HG03565 (cell line): ENCODE data around the gene CAPRIN2.

Experiments
- ATAC-seq: cut with Tn5 transposase; IDR thresholded peaks from one replicate; pipeline ENCODE4 v1.9.1; 2021; ENCODE audit warnings: mild to moderate bottlenecking, moderate library complexity; ENCODE audit not compliant: unreplicated experiment

Gene CAPRIN2

DNA sequence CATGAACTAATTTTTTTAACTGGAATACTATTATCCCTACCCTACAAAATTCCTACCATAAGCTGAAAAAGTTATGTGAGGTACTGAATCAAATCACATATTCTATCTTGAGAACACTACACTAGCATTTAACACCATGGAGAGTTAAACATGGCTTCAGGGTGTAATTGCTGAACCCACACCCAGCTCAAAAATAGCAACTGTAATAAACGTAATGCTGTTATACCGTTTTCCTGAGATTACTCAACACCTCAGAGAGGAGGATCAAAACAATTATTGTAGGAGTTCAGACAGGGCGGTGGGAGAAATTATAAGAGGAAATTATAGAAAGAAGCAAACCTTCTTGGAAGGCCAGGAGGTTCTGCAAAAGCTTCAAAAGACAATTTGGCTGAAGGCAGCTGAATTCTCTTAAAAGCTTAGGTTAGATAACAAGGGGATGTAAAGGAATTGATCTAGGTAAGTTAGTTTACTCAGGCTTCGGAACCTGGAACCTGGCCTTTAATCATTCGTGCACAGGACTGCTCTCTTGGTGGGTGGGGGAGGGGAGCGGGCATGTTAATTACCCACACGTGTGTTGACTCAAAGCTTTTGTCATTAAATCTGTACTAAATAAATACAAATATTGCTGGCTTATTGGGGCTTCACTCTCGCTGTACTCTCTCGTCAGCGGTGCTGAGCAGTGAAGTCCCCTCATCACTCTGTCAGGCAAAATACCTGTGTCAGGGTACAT lies 47.0 kb downstream of the CAPRIN2 start:
- ATAC-seq: no peak

DNA sequence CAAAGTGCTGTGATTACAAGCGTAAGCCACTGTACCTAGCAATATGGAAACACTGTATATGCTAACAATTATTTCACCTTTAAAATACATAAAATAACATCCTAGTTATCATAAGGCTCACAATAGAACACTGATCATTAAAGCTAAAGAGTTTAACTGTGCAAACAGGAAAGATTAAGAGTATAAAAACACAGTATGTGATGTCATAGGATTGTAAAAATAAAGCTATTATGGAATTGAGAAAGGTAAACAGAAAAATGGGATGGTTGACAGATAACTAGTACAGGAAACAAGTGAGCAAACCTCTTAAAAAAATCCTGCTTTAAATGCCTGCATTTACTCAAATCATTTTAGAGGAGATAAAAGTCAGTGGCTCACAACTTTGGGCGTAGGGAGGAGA lies 48.3 kb downstream of the CAPRIN2 start:
- no peak for ATAC-seq

DNA sequence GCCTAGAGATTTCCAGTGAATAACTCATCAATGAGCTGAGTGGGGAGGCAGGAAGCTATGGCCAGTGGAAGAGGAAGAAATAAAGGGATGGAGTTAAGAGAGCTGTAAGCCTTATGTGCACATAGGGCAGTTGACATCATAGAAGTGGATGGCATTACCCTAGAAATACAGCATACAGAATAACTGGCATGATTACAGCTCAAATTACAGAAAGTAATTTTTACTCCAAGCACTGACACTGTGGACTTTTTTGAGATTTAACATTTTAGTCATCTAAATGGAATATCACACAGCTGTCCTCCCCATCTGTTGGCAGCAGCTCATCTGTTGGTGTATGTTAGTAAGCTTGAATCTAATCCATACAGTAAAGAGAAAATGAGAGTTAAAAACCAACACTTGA lies 53.7 kb downstream of the CAPRIN2 start:
- no peak for ATAC-seq

DNA sequence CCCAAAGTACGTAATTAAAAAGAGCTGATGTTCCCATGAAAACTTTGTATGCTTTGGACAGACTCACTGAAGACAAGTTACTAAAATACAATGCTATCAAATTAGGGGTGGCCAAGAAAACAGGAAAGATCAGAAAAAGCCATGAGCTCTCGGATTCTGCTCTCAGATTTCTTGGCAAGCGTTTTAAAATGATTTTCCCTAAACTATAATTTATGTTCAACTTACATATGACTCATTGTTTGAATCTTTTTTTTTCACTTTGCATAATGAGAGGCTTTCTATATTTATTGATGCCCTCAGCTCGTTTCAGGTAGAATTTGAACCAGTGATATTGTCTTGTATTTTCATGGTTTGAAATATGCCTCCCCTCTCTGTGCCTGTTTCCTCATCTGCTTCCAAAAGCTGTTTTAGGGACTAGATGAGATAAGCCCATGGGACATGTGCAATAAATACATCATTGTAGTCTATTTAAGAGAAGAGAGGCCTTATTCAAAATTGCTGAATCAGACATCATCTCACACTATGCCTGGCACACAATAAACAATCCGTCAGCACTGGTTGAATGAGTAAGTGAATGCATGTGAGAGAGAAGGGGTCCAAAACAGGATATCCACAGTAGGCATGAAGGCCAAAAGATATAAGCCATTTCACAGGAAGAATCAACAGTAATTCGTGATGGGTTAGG lies 54.4 kb downstream of the CAPRIN2 start:
- no peak for ATAC-seq

DNA sequence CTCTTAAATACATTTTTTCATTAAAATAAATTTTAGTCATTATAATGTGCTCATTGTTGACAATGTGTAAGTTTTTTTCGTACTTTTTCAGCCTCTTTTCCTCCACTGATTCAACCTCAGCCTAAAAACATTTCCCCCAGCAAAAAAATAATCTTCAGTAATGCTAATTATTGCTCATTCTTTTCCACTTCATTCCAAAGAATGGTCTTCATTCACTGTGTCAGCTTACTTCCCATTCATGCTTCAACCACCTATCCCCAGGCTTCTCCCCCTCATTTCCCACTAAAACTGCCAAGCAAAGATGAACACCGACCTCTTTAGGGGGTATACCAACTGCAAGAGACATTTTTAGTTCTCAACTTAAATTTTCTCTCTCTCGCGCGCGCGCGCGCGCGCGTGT lies 56.4 kb downstream of the CAPRIN2 start:
- no peak for ATAC-seq

DNA sequence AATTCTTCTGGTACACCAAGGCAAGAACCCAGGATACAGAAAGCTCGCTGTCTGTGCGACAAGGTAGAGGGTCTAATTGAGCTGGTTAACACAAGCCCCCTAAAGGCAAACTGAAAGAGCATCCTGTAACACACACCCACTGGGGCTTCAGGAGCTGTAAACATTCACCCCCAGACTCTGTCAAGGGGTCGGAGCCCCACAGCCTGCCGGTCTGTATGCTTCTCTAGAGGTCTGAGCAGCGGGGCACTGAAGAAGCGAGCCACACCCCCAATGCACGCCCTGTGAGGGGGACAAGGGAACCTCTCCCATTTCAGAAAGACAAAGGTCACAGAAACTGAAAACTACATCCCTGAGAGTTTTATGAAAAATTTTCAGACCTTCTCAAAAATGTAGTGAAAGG lies 57.8 kb downstream of the CAPRIN2 start:
- no peak for ATAC-seq

DNA sequence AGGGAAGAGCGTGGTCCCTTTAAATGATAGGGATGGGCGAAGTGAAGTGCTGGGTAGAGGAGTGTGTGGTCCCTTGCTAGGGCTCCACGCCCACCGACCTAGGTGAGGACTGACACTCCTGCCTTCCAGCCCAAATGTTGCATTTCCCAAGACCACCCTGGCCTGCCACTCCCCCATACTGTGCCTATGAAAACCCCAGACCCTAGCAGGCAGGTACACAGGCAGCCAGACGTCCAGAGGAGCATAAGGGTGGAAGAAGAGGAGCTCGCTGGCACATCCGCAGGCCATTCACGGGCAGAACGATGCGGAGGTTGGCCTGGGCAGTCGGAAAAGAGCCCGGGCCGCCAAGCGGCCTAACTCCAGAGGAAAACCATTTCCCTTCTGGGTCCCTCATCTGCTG lies 58.3 kb downstream of the CAPRIN2 start:
- no peak for ATAC-seq

DNA sequence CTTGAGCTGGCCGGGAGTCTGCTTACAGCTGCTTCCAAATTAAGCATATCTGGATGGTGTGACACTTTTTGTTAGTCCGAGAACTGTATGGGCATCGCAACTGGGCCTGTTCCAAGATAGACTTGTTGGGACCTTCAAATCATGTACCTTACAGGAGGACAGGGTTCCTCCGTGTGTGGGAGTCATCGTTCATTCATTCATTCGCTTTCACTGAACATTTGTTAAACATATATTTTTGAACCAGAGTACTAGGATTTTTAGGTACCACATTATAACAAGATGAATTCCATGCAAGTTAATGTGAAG lies 58.7 kb downstream of the CAPRIN2 start:
- peak; percentile 19 for ATAC-seq

DNA sequence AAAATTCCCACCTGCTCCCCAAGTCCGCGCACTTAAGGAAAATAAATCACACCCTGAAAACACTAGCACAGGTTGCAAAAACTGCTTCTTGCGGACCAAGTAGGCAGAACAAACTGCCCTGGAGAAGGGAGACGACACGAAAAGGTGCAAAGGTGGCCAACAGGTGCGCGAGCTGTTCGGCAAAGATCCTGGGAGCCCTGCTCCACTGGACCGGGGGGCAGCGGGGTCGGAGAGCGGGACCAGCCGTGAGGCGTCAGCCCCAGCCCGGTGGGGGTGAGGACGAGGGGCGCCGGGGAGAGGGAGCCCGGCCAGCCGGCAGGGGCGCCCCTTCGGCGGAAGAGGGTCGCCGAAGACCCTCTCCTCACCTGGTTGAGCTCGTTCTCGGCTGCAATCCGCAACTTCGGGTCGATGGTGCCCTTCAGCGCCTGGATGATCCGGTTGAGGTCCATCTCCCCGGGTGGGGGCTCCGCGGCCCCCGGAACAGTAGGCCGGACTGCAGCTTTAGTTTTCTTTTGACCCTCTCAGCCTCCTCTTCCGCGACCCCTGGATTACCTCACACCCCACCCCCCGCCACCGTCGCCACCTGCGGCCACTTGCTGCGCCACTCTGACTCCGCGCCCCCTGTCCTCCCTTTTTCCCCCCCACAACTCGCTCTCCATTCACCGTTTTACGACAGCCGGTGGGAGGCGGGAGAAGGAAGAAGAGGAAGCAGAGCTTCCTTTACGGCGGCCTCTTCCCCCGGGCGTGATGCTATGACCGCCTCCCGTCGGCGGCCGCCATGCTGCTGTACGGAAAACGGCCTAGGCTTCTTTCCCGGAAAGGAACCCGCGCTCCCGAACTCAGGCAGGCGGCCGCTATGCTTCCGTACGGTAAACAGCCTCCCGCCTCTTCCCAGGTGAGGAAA lies 59.3 kb downstream of the CAPRIN2 start, which contains the start of gene IPO8:
TSS of gene IPO8 (minus strand) at position 671 of the 904 bp plus-strand sequence. CDS start at position 449, 222 bp downstream.
- peak; percentile 62 for ATAC-seq

DNA sequence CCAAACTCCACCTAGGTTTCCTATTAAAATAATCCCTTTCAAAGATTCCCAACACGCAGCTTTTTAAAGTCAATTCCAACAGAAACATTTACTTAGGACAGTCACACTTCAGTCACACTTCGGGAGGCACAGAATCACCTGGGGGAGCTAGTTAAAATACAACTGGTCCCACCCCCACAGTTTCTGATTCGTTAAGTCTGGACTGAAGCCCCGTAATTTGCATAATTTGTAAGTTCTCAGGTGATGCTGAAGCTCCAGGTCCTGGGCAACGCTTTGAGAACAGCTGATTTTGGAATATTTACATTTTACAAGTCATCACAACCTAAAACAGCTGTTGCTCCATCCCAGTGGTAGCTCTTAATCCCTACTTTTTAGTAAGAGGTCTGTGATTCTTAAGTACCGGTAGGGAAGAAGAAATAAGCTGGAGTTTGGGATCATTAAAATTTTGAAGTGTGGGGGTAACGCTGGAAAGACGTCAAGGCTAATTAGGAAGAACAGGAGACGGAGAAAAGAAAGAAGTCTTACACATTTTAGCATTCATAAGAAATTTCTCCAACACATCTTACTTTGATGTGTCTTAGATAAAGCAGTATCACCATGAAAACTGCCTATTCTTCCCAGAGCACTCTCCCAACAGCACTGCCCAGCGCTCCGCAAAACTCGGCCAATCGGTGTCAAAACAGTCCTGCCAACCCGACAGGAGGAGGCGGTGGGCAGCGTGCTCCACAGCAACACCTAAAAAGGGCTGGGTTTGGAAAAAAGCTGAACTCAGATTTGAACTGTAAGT lies 60.1 kb downstream of the CAPRIN2 start:
- peak; percentile 28 for ATAC-seq

DNA sequence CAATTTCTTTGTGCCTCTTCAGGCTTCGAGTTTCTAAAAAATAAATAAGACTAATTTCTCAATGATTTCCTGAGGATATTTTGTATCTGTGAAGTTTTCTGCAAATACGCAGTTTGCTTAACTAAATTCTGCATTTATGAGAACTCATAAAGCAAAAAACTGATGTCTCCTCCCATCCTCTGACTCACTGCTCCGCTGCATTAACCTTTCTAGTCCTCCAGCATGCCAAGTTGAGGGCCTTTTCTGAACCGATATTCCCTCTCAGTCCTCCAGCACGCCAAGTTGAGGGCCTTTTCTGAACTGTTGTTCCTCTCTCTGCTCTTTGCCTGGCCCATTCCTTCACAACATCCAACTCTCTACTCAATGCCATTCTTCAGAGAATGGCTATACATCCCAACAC lies 62.3 kb downstream of the CAPRIN2 start:
- ATAC-seq: no peak

DNA sequence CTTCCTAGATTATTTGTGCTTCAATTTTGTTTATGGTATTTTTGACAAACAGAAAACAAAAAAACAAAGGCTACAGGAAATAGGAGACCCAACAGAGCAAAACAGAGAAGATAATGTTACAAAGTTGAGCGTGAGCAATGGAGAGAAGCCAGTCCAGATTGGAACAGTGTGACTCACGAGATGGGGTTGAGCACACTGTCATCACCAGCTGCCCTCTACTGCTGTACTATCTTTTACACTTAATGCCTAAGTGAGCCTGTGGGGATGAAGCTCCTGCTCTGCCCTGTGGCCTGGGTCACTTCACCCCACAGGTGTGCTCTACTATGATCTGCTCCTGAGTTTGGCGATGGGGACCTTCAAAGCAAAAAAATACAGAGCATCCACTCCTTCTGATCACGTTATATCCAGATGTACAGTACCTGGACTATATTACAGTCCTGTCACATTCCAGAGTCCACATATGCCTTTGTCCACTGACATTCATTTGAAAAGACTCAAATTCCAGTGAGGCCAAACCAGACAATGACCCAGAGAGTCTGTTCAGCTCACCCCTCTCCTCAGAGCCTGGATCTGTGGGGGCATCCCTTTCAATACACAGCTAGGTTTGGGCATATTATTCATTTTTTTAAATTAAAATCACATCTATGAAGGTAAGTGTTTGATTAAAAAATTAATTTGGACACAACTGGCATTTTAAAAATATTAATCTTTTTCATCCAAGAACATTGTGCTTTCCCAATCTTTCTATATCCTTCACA lies 63.5 kb downstream of the CAPRIN2 start:
- no peak for ATAC-seq

DNA sequence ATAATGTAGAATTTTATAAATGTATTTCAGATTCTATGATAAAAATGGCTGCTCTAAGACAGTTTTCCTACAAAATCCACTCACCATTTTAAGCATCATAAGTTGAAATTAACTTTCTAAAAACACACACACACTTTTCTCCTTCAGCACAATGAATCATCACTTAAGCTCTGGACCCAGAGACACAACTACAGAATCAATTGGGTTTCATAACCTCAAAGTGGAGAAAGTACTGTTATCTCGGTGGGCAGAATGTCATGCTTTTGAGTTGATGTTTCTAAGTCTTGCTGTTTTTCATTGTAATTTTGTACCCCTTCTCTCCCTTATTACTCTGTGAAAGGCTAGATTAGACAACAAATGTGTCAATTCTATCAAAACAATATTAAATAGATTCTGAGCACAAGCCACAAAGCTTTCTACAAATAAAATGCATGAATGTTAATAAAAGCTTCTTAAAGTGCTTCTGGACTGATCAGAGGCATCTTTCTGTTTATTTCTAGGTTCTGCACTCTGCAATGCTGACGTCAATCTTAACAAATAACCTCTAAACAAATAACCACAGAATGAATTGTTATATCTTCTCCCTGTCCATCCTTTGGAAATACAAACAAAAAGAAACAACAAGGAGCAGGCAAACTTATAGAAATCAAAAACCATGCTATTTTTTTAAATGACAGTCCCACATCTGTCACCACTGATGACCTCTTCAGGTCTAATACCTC lies 67.3 kb downstream of the CAPRIN2 start:
- no peak for ATAC-seq

DNA sequence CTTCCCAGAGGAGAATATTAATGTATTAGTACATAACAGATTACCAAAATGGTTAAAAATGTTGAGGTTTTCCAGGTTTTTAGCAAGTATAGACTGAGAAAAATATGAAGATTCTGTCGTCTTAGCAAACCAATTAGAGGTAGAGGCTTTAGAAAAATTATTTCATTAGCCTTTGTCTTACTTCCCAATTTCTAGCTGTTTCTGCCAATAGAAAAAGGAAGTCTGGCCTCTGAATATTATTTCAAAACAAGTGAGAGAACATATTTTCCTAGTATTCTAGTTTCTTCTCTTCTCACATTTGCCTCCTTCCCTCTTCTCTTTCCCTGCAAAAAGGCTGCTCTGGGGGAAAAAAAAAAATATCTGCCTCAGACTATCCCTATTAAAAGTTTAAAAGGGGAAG lies 75.5 kb downstream of the CAPRIN2 start:
- ATAC-seq: no peak

DNA sequence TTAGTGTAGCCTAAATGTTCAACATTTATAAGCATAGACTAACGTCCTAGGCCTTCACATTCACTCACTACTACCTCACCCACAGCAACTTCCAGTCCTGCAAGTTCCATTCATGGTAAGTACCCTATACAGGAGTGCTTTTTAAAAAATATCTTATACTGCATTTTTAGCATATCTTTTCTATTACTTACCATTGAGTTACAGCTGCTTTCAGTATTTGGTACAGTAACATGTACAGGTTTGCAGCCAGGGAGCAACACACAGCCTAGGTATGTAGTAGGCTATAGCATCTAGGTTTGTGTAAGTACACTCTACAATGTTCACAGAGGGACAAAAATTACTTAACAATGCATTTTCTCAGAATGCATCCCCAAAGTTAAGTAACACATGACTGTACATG lies 76.5 kb downstream of the CAPRIN2 start:
- no peak for ATAC-seq

DNA sequence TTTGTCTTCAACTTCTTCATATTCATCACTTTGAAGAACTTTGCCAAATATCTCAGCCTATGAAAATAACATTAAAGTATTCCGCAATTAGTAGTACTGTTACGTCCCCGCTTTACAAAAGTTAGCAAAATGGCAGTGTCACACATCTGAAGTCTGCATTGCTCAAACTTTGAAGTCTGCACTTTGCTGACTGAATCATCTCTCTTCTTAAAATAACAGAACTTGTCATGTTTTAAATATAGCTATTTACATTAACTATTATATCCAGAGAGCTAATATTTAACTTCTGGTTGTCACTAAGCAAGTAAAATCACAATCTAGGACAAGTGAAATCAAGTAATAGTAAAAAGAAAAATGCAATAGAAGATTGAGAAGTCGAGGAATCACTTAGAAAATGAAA lies 93.5 kb downstream of the CAPRIN2 start:
- no peak for ATAC-seq
